ENCODE data around the gene PTPRE. TPM values are rescaled to one million over a fixed set of nuclear protein-coding genes. Genes with fewer than 3 reads are reported as not detected.

PTPRE gene
- total RNA-seq, 1 experiment from 2014 or later: 3.1 TPM

DNA sequence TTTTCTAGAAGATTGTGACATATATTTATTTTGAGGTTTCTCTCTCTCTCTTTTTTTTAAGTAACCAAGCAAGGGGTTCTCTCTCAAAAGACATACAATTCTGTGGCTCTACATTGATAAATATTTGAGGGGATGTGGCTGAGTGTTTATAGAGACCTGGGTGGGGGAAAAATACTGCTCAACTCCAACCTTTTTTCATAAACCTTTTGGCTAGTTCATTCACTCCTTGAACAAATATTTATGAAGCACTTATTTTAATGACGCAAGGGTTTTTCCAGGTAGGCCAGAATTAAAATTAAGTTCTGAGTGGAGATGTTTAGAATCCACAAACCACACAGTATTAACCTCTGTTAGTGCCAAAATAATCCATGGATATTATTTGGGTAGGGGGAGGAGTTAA is 100.2 kb downstream of the PTPRE start (continued):
- TF ChIP-seq, protein P1, sequence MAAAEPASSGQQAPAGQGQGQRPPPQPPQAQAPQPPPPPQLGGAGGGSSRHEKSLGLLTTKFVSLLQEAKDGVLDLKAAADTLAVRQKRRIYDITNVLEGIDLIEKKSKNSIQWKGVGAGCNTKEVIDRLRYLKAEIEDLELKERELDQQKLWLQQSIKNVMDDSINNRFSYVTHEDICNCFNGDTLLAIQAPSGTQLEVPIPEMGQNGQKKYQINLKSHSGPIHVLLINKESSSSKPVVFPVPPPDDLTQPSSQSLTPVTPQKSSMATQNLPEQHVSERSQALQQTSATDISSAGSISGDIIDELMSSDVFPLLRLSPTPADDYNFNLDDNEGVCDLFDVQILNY (CRISPR knock-in tag; IDR thresholded peaks at IDR 0.05): no peak

DNA sequence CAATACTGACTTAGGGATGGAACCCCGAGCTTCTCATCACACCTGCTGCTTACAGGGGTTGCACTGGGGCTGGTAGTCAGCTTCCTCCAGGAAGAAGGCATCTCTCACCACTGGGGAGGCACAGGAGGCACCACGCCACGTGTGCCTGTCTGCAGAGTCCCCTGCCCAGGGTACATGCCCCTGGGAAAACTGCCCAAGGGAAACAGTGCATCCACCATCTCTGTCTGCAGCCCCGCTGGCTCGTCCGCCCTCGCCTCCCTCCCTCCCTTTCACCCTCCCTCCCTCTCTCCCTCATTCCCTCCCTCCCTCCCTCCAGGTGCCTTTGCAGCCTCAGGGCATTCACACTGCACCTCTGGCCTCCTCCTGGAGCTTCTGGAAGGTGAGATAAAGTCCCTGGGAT is 101.1 kb downstream of the PTPRE start:
- Mint-ChIP-seq H3K27me3 (ENCODE audit: low read depth) (peaks cover 6% of the 10 kb centered on the region), H3K9me3 (no peaks in the 10 kb centered on the region), H3K4me3 (no peak overlapping the region), H3K4me1 (peaks cover 2% of the 10 kb centered on the region; the same call in 1 of the 2 replicates), H3K36me3 (no peaks in the 10 kb centered on the region), H3K27ac (no peak overlapping the region)
- no peak for DNase-seq (ENCODE audit: low spot score)
- no peak for ATAC-seq
- CTCF ChIA-PET: interaction anchor here (2.4 to 6.5 kb wide), 2 partner anchors 61 to 101 kb away, joined by 13 to 93 read pairs; partner anchors contain the start of gene PTPRE
- POLR2A ChIA-PET: no interaction called here
- TF ChIP-seq EMX1 (CRISPR knock-in tag; IDR thresholded peaks at IDR 0.05): no peak
- no peak for TF ChIP-seq CREB1 (CRISPR knock-in tag; IDR thresholded peaks at IDR 0.05)
- TF ChIP-seq NFE2L1 (CRISPR knock-in tag; IDR thresholded peaks at IDR 0.05): no peak
- TF ChIP-seq ESRRA (CRISPR knock-in tag; IDR thresholded peaks at IDR 0.05; ENCODE audit: borderline replicate concordance): no peak
- TF ChIP-seq, protein P2, sequence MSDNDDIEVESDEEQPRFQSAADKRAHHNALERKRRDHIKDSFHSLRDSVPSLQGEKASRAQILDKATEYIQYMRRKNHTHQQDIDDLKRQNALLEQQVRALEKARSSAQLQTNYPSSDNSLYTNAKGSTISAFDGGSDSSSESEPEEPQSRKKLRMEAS (CRISPR knock-in tag; IDR thresholded peaks at IDR 0.05): no peak
- TF ChIP-seq ZNF671 (CRISPR knock-in tag; IDR thresholded peaks at IDR 0.05): no peak
- TF ChIP-seq, protein P3, sequence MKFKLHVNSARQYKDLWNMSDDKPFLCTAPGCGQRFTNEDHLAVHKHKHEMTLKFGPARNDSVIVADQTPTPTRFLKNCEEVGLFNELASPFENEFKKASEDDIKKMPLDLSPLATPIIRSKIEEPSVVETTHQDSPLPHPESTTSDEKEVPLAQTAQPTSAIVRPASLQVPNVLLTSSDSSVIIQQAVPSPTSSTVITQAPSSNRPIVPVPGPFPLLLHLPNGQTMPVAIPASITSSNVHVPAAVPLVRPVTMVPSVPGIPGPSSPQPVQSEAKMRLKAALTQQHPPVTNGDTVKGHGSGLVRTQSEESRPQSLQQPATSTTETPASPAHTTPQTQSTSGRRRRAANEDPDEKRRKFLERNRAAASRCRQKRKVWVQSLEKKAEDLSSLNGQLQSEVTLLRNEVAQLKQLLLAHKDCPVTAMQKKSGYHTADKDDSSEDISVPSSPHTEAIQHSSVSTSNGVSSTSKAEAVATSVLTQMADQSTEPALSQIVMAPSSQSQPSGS (CRISPR knock-in tag; IDR thresholded peaks at IDR 0.05; ENCODE audit: borderline replicate concordance, low read depth): no peak
- TF ChIP-seq SOX15 (CRISPR knock-in tag; IDR thresholded peaks at IDR 0.05): no peak
- no peak for TF ChIP-seq ZNF317 (CRISPR knock-in tag; IDR thresholded peaks at IDR 0.05; ENCODE audit: borderline replicate concordance, low read depth)
- TF ChIP-seq, protein P1 (CRISPR knock-in tag; IDR thresholded peaks at IDR 0.05): no peak
- no peak for TF ChIP-seq MYBL2 (CRISPR knock-in tag; IDR thresholded peaks at IDR 0.05)
- no peak for TF ChIP-seq FOXJ3 (CRISPR knock-in tag; IDR thresholded peaks at IDR 0.05; ENCODE audit: borderline replicate concordance)
- TF ChIP-seq, protein P4, sequence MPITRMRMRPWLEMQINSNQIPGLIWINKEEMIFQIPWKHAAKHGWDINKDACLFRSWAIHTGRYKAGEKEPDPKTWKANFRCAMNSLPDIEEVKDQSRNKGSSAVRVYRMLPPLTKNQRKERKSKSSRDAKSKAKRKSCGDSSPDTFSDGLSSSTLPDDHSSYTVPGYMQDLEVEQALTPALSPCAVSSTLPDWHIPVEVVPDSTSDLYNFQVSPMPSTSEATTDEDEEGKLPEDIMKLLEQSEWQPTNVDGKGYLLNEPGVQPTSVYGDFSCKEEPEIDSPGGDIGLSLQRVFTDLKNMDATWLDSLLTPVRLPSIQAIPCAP (CRISPR knock-in tag; IDR thresholded peaks at IDR 0.05): no peak
- TF ChIP-seq, protein P5, sequence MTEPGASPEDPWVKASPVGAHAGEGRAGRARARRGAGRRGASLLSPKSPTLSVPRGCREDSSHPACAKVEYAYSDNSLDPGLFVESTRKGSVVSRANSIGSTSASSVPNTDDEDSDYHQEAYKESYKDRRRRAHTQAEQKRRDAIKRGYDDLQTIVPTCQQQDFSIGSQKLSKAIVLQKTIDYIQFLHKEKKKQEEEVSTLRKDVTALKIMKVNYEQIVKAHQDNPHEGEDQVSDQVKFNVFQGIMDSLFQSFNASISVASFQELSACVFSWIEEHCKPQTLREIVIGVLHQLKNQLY (CRISPR knock-in tag; IDR thresholded peaks at IDR 0.05): no peak
- TF ChIP-seq GTF2I (CRISPR knock-in tag; conservative IDR thresholded peaks at IDR 0.05): no peak
- no peak for TF ChIP-seq GRHL2 (CRISPR knock-in tag; IDR thresholded peaks at IDR 0.05; ENCODE audit: insufficient replicate concordance, severe bottlenecking)
- no peak for TF ChIP-seq ZNF263 (CRISPR knock-in tag; IDR thresholded peaks at IDR 0.05; ENCODE audit: low read depth)
- no peak for TF ChIP-seq OVOL2 (CRISPR knock-in tag; IDR thresholded peaks at IDR 0.05; ENCODE audit: borderline replicate concordance)
- TF ChIP-seq, protein P6, sequence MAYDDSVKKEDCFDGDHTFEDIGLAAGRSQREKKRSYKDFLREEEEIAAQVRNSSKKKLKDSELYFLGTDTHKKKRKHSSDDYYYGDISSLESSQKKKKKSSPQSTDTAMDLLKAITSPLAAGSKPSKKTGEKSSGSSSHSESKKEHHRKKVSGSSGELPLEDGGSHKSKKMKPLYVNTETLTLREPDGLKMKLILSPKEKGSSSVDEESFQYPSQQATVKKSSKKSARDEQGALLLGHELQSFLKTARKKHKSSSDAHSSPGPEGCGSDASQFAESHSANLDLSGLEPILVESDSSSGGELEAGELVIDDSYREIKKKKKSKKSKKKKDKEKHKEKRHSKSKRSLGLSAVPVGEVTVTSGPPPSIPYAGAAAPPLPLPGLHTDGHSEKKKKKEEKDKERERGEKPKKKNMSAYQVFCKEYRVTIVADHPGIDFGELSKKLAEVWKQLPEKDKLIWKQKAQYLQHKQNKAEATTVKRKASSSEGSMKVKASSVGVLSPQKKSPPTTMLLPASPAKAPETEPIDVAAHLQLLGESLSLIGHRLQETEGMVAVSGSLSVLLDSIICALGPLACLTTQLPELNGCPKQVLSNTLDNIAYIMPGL (CRISPR knock-in tag; IDR thresholded peaks at IDR 0.05): no peak
- TF ChIP-seq, protein P7, sequence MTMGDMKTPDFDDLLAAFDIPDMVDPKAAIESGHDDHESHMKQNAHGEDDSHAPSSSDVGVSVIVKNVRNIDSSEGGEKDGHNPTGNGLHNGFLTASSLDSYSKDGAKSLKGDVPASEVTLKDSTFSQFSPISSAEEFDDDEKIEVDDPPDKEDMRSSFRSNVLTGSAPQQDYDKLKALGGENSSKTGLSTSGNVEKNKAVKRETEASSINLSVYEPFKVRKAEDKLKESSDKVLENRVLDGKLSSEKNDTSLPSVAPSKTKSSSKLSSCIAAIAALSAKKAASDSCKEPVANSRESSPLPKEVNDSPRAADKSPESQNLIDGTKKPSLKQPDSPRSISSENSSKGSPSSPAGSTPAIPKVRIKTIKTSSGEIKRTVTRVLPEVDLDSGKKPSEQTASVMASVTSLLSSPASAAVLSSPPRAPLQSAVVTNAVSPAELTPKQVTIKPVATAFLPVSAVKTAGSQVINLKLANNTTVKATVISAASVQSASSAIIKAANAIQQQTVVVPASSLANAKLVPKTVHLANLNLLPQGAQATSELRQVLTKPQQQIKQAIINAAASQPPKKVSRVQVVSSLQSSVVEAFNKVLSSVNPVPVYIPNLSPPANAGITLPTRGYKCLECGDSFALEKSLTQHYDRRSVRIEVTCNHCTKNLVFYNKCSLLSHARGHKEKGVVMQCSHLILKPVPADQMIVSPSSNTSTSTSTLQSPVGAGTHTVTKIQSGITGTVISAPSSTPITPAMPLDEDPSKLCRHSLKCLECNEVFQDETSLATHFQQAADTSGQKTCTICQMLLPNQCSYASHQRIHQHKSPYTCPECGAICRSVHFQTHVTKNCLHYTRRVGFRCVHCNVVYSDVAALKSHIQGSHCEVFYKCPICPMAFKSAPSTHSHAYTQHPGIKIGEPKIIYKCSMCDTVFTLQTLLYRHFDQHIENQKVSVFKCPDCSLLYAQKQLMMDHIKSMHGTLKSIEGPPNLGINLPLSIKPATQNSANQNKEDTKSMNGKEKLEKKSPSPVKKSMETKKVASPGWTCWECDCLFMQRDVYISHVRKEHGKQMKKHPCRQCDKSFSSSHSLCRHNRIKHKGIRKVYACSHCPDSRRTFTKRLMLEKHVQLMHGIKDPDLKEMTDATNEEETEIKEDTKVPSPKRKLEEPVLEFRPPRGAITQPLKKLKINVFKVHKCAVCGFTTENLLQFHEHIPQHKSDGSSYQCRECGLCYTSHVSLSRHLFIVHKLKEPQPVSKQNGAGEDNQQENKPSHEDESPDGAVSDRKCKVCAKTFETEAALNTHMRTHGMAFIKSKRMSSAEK (CRISPR knock-in tag; IDR thresholded peaks at IDR 0.05; ENCODE audit: borderline replicate concordance): no peak
